H1 (cell line): Measurements from ENCODE around the gene PLEKHM1. TPM values are rescaled to one million over a fixed set of nuclear protein-coding genes. Genes with fewer than 3 reads are reported as not detected.

ENCODE experiments used
- CTCF ChIA-PET: fragments of 300-600 bp; sonication (Branson Sonifier 250); formaldehyde crosslinking; loops from one replicate; lab custom pipeline; 2021; ENCODE audit not compliant: partially characterized antibody; lab: Charles Lee
- POLR2A ChIA-PET: fragments of 300-600 bp; sonication (Branson Sonifier 250); formaldehyde crosslinking; loops from one replicate; lab custom pipeline; 2021; ENCODE audit warnings: inconsistent platforms; ENCODE audit not compliant: partially characterized antibody; lab: Charles Lee
- DNase-seq, 2 experiments: peaks; one replicate each; pipeline versions ENCODE4 v3.0.0 to v3.0.0-alpha.2; 2010 to 2022; ENCODE audit warnings: low spot score in 2 of 2, low read depth in 1 of 2, mixed read lengths in 1 of 2
- FAIRE-seq: peaks from 2 replicates; lab custom pipeline; 2011; peaks lifted over from hg19 to GRCh38; lab: Jason Lieb, UNC
- H2AFZ ChIP-seq: 2 replicates; pipeline ENCODE4 v1.8.1; 2012; ENCODE audit warnings: low read length, inconsistent platforms
- H2AK5ac ChIP-seq: 2 replicates; pipeline ENCODE4 v1.6.1; 2013; ENCODE audit warnings: low read depth, low read length
- H2BK120ac ChIP-seq: replicated peaks from 2 replicates; pipeline ENCODE3; 2013; ENCODE audit warnings: low read depth, low read length, inconsistent platforms
- H2BK12ac ChIP-seq: 2 replicates; pipeline ENCODE4 v1.6.1; 2013; ENCODE audit warnings: low read depth, low read length
- H2BK15ac ChIP-seq: 2 replicates; pipeline ENCODE4 v1.6.1; 2013; ENCODE audit warnings: low read length
- H2BK20ac ChIP-seq: 2 replicates; pipeline ENCODE4 v1.6.1; 2013; ENCODE audit warnings: low read length
- H2BK5ac ChIP-seq: 2 replicates; pipeline ENCODE4 v1.6.1; 2013; ENCODE audit warnings: low read depth, low read length
- H3K14ac ChIP-seq: 2 replicates; pipeline ENCODE4 v1.6.1; 2013; ENCODE audit warnings: inconsistent platforms; ENCODE audit not compliant: insufficient read length
- H3K18ac ChIP-seq: 2 replicates; pipeline ENCODE4 v1.6.1; 2013; ENCODE audit warnings: low read length; ENCODE audit errors: extremely low read depth
- H3K23ac ChIP-seq: 2 replicates; pipeline ENCODE4 v1.6.1; 2013; ENCODE audit warnings: inconsistent platforms; ENCODE audit not compliant: insufficient read length
- H3K23me2 ChIP-seq: 2 replicates; pipeline ENCODE4 v1.6.1; 2013; ENCODE audit warnings: low read depth, low read length
- H3K27ac ChIP-seq: 2 replicates; pipeline ENCODE4 v1.6.1; 2011; ENCODE audit warnings: low read depth, low read length, inconsistent platforms
- H3K27me3 ChIP-seq, 4 experiments: replicated peaks in 1 of 4; 1 replicate in 1 of 4; 2 replicates in 3 of 4; pipeline versions ENCODE4 v1.6.1 to v1.8.1; 2011 to 2013; ENCODE audit warnings: low read length in 3 of 4, mild to moderate bottlenecking in 3 of 4, inconsistent platforms in 2 of 4, mixed read lengths in 2 of 4, moderate library complexity in 1 of 4; ENCODE audit not compliant: control insufficient read depth in 3 of 4, insufficient read depth in 3 of 4; ENCODE audit errors: extremely low read depth in 1 of 4
- H3K36me3 ChIP-seq, 4 experiments: 2 replicates each; pipeline versions ENCODE4 v1.6.1 to v1.8.1; 2011 to 2013; ENCODE audit warnings: mild to moderate bottlenecking in 4 of 4, low read length in 3 of 4, moderate library complexity in 2 of 4, control low read depth in 1 of 4, inconsistent platforms in 1 of 4; ENCODE audit not compliant: insufficient read depth in 4 of 4, control insufficient read depth in 2 of 4
- H3K4ac ChIP-seq: replicated peaks from 2 replicates; pipeline ENCODE3; 2013; ENCODE audit warnings: low read length, low read depth, mixed read lengths, inconsistent platforms; ENCODE audit not compliant: insufficient read length
- H3K4me1 ChIP-seq, 4 experiments: replicated peaks in 1 of 4; 1 replicate in 1 of 4; 2 replicates in 3 of 4; pipeline versions ENCODE4 v1.6.1 to v1.8.1; 2011 to 2013; ENCODE audit warnings: low read length in 3 of 4, inconsistent platforms in 2 of 4, mixed read lengths in 1 of 4; ENCODE audit not compliant: insufficient read depth in 4 of 4, control insufficient read depth in 3 of 4
- H3K4me2 ChIP-seq, 2 experiments: 2 replicates each; pipeline versions ENCODE4 v1.6.1 to v1.8.1; 2011 to 2013; ENCODE audit warnings: low read depth in 2 of 2, low read length in 2 of 2, control low read depth in 1 of 2, inconsistent platforms in 1 of 2, mild to moderate bottlenecking in 1 of 2; ENCODE audit not compliant: insufficient read depth in 1 of 2
- H3K4me3 ChIP-seq, 4 experiments: fragments of 200-600, 300-600 bp in 1 of 4; sonication (generic), shearing (Covaris generic), sonication (Bioruptor Twin) in 1 of 4; 2 replicates each; pipeline versions ENCODE4 v1.5.1 to v1.8.1; 2011 to 2016; ENCODE audit warnings: low read length in 4 of 4, low read depth in 3 of 4, control low read depth in 2 of 4, inconsistent platforms in 2 of 4, mild to moderate bottlenecking in 2 of 4, mixed read lengths in 1 of 4, moderate library complexity in 1 of 4; ENCODE audit not compliant: insufficient read depth in 2 of 4; ENCODE audit errors: extremely low read depth in 1 of 4
- H3K56ac ChIP-seq: replicated peaks from 2 replicates; pipeline ENCODE3; 2013; ENCODE audit warnings: low read depth, mild to moderate bottlenecking, mixed read lengths, low read length, inconsistent platforms; ENCODE audit not compliant: insufficient read length
- H3K79me1 ChIP-seq: 2 replicates; pipeline ENCODE4 v1.6.1; 2013; ENCODE audit warnings: low read depth, low read length, control low read depth
- H3K79me2 ChIP-seq, 2 experiments: 2 replicates each; pipeline versions ENCODE4 v1.6.1 to v1.8.1; 2012 to 2013; ENCODE audit warnings: low read length in 2 of 2, mild to moderate bottlenecking in 2 of 2, inconsistent platforms in 1 of 2; ENCODE audit not compliant: insufficient read depth in 2 of 2, control insufficient read depth in 1 of 2
- H3K9ac ChIP-seq, 4 experiments: replicated peaks in 1 of 4; 1 replicate in 1 of 4; 2 replicates in 3 of 4; pipeline versions ENCODE4 v1.6.1 to v1.8.1; 2011 to 2013; ENCODE audit warnings: low read depth in 3 of 4, low read length in 3 of 4, control low read depth in 2 of 4, mild to moderate bottlenecking in 2 of 4, moderate library complexity in 2 of 4, inconsistent platforms in 1 of 4; ENCODE audit errors: extremely low read depth in 1 of 4
- H3K9me3 ChIP-seq, 2 experiments: 2 replicates each; pipeline versions ENCODE4 v1.6.1 to v1.8.1; 2012 to 2013; ENCODE audit warnings: mild to moderate bottlenecking in 2 of 2, moderate library complexity in 2 of 2, control low read depth in 1 of 2, inconsistent platforms in 1 of 2, low read depth in 1 of 2, low read length in 1 of 2, mixed read lengths in 1 of 2; ENCODE audit not compliant: insufficient read depth in 2 of 2
- H4K20me1 ChIP-seq, 2 experiments: replicated peaks in 1 of 2; 2 replicates each; pipeline versions ENCODE3 to v1.8.1; 2011 to 2013; ENCODE audit warnings: inconsistent platforms in 2 of 2, low read length in 2 of 2, mild to moderate bottlenecking in 1 of 2; ENCODE audit not compliant: insufficient read depth in 2 of 2, control insufficient read depth in 1 of 2
- H4K5ac ChIP-seq: 2 replicates; pipeline ENCODE4 v1.6.1; 2013; ENCODE audit warnings: low read length, low read depth, mixed read lengths, inconsistent platforms; ENCODE audit not compliant: insufficient read length
- H4K8ac ChIP-seq: 2 replicates; pipeline ENCODE4 v1.8.0; 2013; ENCODE audit warnings: mild to moderate bottlenecking, moderate library complexity, low read length, inconsistent platforms; ENCODE audit not compliant: insufficient read depth; ENCODE audit errors: extremely low read depth
- H4K91ac ChIP-seq: replicated peaks from 2 replicates; pipeline ENCODE3; 2013; ENCODE audit warnings: low read length, mixed read lengths, inconsistent platforms; ENCODE audit not compliant: insufficient read length
- BRCA1 ChIP-seq: IDR thresholded peaks from 2 replicates; pipeline ENCODE4 v1.6.1; 2012; ENCODE audit warnings: low read depth, low read length, improper control_type of control experiment
- JUND ChIP-seq: IDR thresholded peaks from 2 replicates; pipeline ENCODE4 v1.6.1; 2011; ENCODE audit warnings: mild to moderate bottlenecking, improper control_type of control experiment, low read length
- MAFK ChIP-seq: IDR thresholded peaks from 2 replicates; pipeline ENCODE4 v1.6.1; 2012; ENCODE audit warnings: low read depth, mild to moderate bottlenecking, improper control_type of control experiment, low read length
- SIRT6 ChIP-seq: IDR thresholded peaks from one replicate; pipeline ENCODE4 v1.7.1; 2012; ENCODE audit warnings: low read length, inconsistent platforms
- SP4 ChIP-seq: IDR thresholded peaks from 2 replicates; pipeline ENCODE4 v1.6.1; 2012; ENCODE audit warnings: low read length, inconsistent platforms
- TCF12 ChIP-seq: IDR thresholded peaks from 2 replicates; pipeline ENCODE4 v1.6.1; 2011; ENCODE audit warnings: low read depth, mild to moderate bottlenecking, low read length
- ZNF274 ChIP-seq: IDR thresholded peaks from 2 replicates; pipeline ENCODE4 v1.7.0; 2012; ENCODE audit warnings: low read length, borderline replicate concordance; ENCODE audit errors: extremely low read depth
- WGBS, 2 experiments: shearing (Covaris generic) in 1 of 2; methylation state at CpG; one replicate each; pipeline versions ENCODE4 v1.1.6 to v1.1.7; 2013 to 2015; ENCODE audit warnings: low lambda C conversion rate in 2 of 2, mixed read lengths in 2 of 2, inconsistent platforms in 1 of 2, low coverage in 1 of 2, missing lambda C conversion rate in 1 of 2; ENCODE audit not compliant: insufficient replicate concordance in 2 of 2, insufficient coverage in 1 of 2, insufficient read length in 1 of 2; ENCODE audit errors: extremely low coverage in 1 of 2, missing lambda C conversion rate in 1 of 2; 5-methylcytosine and 5-hydroxymethylcytosine counted together
- polyA plus RNA-seq, 7 experiments: library from polyadenylated mRNA; depleted of rRNA in 3 of 7; stranded (reverse) in 5 of 7; unstranded in 2 of 7; fragments of >200 nt in 5 of 7; fragments of 200-250 nt in 2 of 7; gene quantifications; 1 replicate in 5 of 7; 2 replicates in 1 of 7; 4 replicates in 1 of 7; pipeline versions ENCODE4 v1.2.1 to v1.2.3, GENCODE V29; 2011 to 2013; ENCODE audit warnings: missing spikeins in 2 of 7, mixed read lengths in 2 of 7
- total RNA-seq: library from RNA; stranded (reverse); fragmentation: NEBNext Ultra II Directional; extraction: Animal tissue kit (Norgen Biotek cat#: 25700); gene quantifications from 2 replicates; pipeline ENCODE4 v1.2.1, GENCODE V29; 2021

PLEKHM1 gene
- total and polyA plus RNA-seq, 2 of the 8 experiments (the other 6 are each of a cell fraction or from before 2014, with no cell fraction given): 7.6 to 17.9 TPM

GRCh38 chr17:45386178-45386577 lies 104.3 kb downstream of the PLEKHM1 start:
- Histone ChIP-seq H3K9ac (no peak overlapping the region), H2AFZ (no peak overlapping the region), H4K5ac (no peak overlapping the region), H3K23ac (no peak overlapping the region), H4K20me1 (no peaks in the 10 kb centered on the region), H3K79me2 (no peaks in the 10 kb centered on the region), H3K23me2 (no peaks in the 10 kb centered on the region), H2BK12ac (no peak overlapping the region), H3K27me3 (0 out of 7 replicates have a peak, but pooled peaks cover 0 to 3% (median 0%) of the 10 kb centered on the region in 4 experiments), H4K8ac (no peak overlapping the region), H3K18ac (no peak overlapping the region), H2BK20ac (no peak overlapping the region), H3K4me1 (peaks cover 0 to 13% (median 8%) of the 10 kb centered on the region in 4 experiments; a peak in 3 of 7 replicates), H2AK5ac (no peak overlapping the region), H2BK120ac (no peak overlapping the region), H3K56ac (no peak overlapping the region), H3K4ac (no peak overlapping the region), H3K4me3 (no peak overlapping the region), H2BK5ac (no peak overlapping the region), H2BK15ac (no peak overlapping the region), H4K91ac (no peak overlapping the region), H3K36me3 (no peaks in the 10 kb centered on the region), H3K4me2 (no peak overlapping the region), H3K14ac (no peak overlapping the region), H3K9me3 (no peaks in the 10 kb centered on the region), H3K27ac (no peak overlapping the region), H3K79me1 (no peaks in the 10 kb centered on the region)
- TF ChIP-seq SP4 (no peak), MAFK (no peak), SIRT6 (no peak), TCF12 (no peak), ZNF274 (no peak), JUND (no peak), BRCA1 (no peak)
- CTCF ChIA-PET: interaction anchor here (0.9 to 21.9 kb wide), 33 partner anchors 8 to 188 kb away, joined by 3 to 579 read pairs (median 9); partner anchors contain the start of genes ARHGAP27, MAP3K14 and SPATA32
- POLR2A ChIA-PET: interaction anchor here (0.9 to 2.1 kb wide), 3 partner anchors 14 to 238 kb away, joined by 3 to 7 read pairs (median 5); partner anchors contain the start of gene HEXIM1
- FAIRE-seq: no peak
- WGBS, 2 experiments: 87% methylated on average over 4 of the region's 4 CpGs; no CpG with 5 or more reads in 1 of the 2 experiments
- no peak for DNase-seq
